Gastrocnemius medialis (tissue), 4 donors: ENCODE measurements around the gene PHF12.

Experiments used
- CTCF ChIP-seq, 5 experiments: fragments of 450-650 bp in 3 of 5; fragments of 200-600 bp in 2 of 5; sonication (generic) in 2 of 5; IDR thresholded peaks in 4 of 5; conservative IDR thresholded peaks in 1 of 5; 1 replicate in 4 of 5; 2 replicates in 1 of 5; pipeline ENCODE4 v1.5.1; 2016 to 2019; ENCODE audit warnings: antibody characterized with exemption in 5 of 5, mild to moderate bottlenecking in 3 of 5, moderate library complexity in 3 of 5
- POLR2A ChIP-seq, 2 donors: fragments of 450-650 bp; IDR thresholded peaks; one replicate each; pipeline ENCODE4 v1.6.1; 2017; ENCODE audit warnings: antibody characterized with exemption in 2 of 2, mild to moderate bottlenecking in 2 of 2, moderate library complexity in 2 of 2

- no peak for TF ChIP-seq CTCF (IDR thresholded peaks at IDR 0.05 in 4 of 5, conservative IDR thresholded peaks at IDR 0.05 in 1 of 5)
- TF ChIP-seq POLR2A (IDR thresholded peaks at IDR 0.05), result no peak
Observed at GRCh38 chr17:28988475-28988874, 37.2 kb upstream of the PHF12 start.
